Measurements from ENCODE around the gene PSMD5. TPM values are rescaled to one million over a fixed set of nuclear protein-coding genes. Genes with fewer than 3 reads are reported as not detected.

PSMD5 gene
- total and polyA plus RNA-seq, 2 donors from 2014 or later = 17.1 to 38.3 TPM

GRCh38 chr9:120837921-120838320, 4.8 kb downstream of the PSMD5 start:
- no peak overlapping the region for H3K4me3 ChIP-seq (ENCODE audit: low read length in 3 of 3)

GRCh38 chr9:120833325-120833724, 9.4 kb downstream of the PSMD5 start:
- Histone ChIP-seq H3K36me3 (ENCODE audit: control insufficient read depth in 2 of 3, insufficient read depth in 3 of 3, low read length in 3 of 3) (peaks cover 2 to 21% (median 18%) of the 10 kb centered on the region in 3 donors), H3K9ac (ENCODE audit: low read length in 3 of 3) (no peak overlapping the region), H3K27ac (ENCODE audit: low read depth in 2 of 2, low read length in 2 of 2) (no peak overlapping the region), H3K4me3 (ENCODE audit: low read length in 3 of 3) (no peak overlapping the region), H3K9me3 (ENCODE audit: control insufficient read depth in 2 of 3, insufficient read depth in 1 of 3, low read length in 3 of 3) (no peaks in the 10 kb centered on the region), H3K27me3 (ENCODE audit: control insufficient read depth, insufficient read depth, low read length) (no peaks in the 10 kb centered on the region), H3K4me1 (ENCODE audit: control insufficient read depth in 2 of 3, insufficient read depth in 2 of 3, low read depth in 1 of 3, low read length in 3 of 3) (no peaks in the 10 kb centered on the region)
- FAIRE-seq = no peak
- no peak for TF ChIP-seq CTCF (IDR thresholded peaks at IDR 0.05; ENCODE audit: borderline replicate concordance, extremely low read depth, insufficient read depth)
- DNase-seq = no peak
- intact Hi-C loops (cut with DNase I) = no loop called here

More at GRCh38 chr9:120837921-120838320, 4.8 kb downstream of the PSMD5 start:
- FAIRE-seq (no peak), DNase-seq (no peak)
- intact Hi-C loops (cut with DNase I) = no loop called here
- Histone ChIP-seq H3K9ac (ENCODE audit: low read length in 3 of 3) (no peak overlapping the region), H3K27ac (ENCODE audit: low read depth in 2 of 2, low read length in 2 of 2) (no peak overlapping the region), H3K27me3 (ENCODE audit: control insufficient read depth, insufficient read depth, low read length) (no peaks in the 10 kb centered on the region), H3K9me3 (ENCODE audit: control insufficient read depth in 2 of 3, insufficient read depth in 1 of 3, low read length in 3 of 3) (no peaks in the 10 kb centered on the region), H3K36me3 (ENCODE audit: control insufficient read depth in 2 of 3, insufficient read depth in 3 of 3, low read length in 3 of 3) (peaks cover 0 to under 1% (median 0%) of the 10 kb centered on the region in 3 donors), H3K4me1 (ENCODE audit: control insufficient read depth in 2 of 3, insufficient read depth in 2 of 3, low read depth in 1 of 3, low read length in 3 of 3) (peaks cover 0 to 11% (median 10%) of the 10 kb centered on the region in 3 donors)
- no peak for TF ChIP-seq CTCF (IDR thresholded peaks at IDR 0.05; ENCODE audit: borderline replicate concordance, extremely low read depth, insufficient read depth)

- no peak for FAIRE-seq
- H3K36me3 ChIP-seq (ENCODE audit: control insufficient read depth in 2 of 3, insufficient read depth in 3 of 3, low read length in 3 of 3) = peaks cover 2 to 21% (median 18%) of the 10 kb centered on the region in 3 donors
These were observed 9.9 kb downstream of the PSMD5 start for GRCh38 chr9:120832807-120833206.

More at GRCh38 chr9:120832807-120833206, 9.9 kb downstream of the PSMD5 start:
- Histone ChIP-seq H3K9ac (ENCODE audit: low read length in 3 of 3) (no peak overlapping the region), H3K27ac (ENCODE audit: low read depth in 2 of 2, low read length in 2 of 2) (no peak overlapping the region), H3K27me3 (ENCODE audit: control insufficient read depth, insufficient read depth, low read length) (no peaks in the 10 kb centered on the region), H3K4me3 (ENCODE audit: low read length in 3 of 3) (no peak overlapping the region), H3K4me1 (ENCODE audit: control insufficient read depth in 2 of 3, insufficient read depth in 2 of 3, low read depth in 1 of 3, low read length in 3 of 3) (no peaks in the 10 kb centered on the region), H3K9me3 (ENCODE audit: control insufficient read depth in 2 of 3, insufficient read depth in 1 of 3, low read length in 3 of 3) (no peaks in the 10 kb centered on the region)
- intact Hi-C loops (cut with DNase I) = no loop called here
- TF ChIP-seq CTCF (IDR thresholded peaks at IDR 0.05; ENCODE audit: borderline replicate concordance, extremely low read depth, insufficient read depth) = no peak
- DNase-seq = no peak

All from kidney (tissue), 14 donors.